NCI-H69 (cell line): Measurements from ENCODE around the gene USH2A.

Experiments
- DNase-seq: peaks from one replicate; lab custom pipeline; 2025; lab: John Stamatoyannopoulos, UW

The USH2A gene

GRCh38 chr1:215647738-215648137, 775.5 kb downstream of the USH2A start:
- no peak for DNase-seq

DNA sequence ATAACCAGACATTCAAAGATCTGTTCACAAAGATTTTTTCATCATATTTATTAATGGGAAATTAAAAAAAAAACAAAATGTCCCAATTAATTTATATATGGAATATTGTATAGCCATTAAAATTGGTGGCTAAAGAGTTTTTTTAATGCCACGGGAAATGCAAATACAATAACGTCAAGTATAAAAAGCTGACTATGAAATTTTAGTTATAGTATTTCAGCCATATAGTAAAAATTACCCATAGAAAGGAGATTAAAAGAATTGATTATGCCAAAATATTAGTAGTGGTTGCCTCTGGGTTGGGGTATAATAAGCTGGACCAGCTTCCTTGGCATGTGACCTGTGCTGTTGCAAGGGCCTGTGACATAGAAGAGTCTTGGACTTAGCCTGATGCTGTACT, 777.4 kb downstream of the USH2A start:
- DNase-seq, result no peak

GRCh38 chr1:215645182-215645581, 778.1 kb downstream of the USH2A start:
- DNase-seq, result peak; percentile 13

DNA sequence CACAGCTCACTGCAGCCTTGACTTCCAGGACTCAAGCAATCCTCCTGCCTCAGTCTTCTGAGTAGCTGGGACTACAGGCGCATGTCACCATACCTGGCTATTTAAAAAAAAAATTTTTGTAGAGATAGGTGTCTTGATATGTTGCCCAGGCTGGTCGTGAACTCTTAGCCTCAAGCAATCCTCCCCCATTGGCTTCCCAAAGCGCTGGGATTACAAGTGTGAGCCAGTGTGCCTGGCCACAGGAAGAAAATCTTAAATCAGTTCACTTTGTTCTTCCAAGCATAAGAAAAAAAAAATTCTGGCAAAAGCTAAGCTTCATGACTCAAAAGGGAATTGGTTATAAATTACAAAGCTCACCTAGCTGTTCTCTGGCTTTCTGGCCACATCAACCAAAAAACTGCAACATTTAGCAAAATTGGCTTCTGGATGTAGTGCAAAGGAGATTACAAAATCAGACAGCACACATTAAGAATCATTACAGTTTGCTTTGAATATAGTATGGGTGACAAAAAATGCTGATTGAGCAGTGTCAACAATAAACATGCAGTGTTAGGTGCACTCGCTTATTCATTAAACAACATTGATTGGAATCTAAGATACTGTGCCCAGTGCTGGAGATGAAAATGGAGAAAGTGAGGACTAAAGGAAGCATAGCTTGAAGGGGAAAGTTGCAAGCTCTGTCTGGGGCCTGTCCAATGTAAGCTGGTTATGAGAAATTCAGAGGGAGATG, 779.5 kb downstream of the USH2A start:
- no peak for DNase-seq

DNA sequence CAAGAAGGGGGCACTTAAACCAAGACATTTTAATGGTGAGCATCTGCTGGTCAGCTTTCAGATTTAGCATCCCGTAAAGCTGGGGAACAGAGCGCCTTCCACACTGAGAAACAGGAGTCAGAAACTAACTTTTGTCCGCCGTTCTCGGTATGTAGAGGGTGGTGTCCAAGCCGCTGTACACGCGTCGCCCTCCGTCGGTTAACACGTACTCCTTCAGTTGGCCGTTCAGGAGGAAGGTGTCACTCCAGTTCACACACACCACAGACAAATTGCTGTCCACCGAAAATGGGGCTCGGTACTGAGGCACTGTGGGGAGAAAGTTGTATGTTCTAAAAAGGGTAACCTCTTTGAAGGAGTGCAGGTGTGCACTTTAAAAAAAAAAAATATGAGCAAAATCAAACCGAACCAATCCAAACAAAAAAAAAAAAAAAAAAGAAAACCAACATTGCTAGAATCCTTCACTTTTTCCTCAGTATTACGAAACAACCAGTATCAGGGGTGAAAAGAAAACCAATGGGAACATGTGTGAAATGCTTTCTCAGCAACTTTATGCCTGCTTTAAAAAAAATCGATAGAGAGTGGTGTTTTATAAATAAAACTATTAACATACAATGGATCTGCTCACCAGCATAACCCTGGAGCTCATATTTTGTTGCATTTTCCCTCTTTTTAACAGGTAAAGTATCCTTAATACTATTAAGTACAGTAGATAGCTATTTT, 782.7 kb downstream of the USH2A start:
- DNase-seq, result no peak

DNA sequence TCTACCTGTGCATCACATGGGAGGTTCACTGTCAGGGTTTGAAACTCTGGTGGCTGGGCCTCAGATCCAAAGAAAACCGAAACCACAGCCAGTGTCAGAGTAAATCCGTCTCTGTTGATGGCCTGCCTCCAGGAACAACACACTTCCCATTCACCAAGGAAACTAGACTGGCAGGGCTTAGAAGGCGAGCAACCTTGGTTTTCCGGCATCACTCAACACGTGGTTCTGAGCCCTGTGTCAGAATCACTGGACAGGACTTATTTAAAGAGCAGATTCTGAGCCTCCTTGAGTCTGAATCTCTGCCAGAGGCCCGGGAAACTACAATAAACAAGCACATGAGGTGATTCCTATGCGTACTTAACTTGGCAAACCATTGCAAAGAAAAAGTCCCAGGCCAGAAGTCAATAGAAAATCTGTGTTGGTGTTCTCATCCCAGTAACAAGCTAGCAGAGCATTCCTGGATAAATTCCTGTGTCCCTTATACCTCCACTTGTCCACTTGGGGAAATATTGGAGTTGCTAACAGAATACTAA, 786.1 kb downstream of the USH2A start:
- DNase-seq, result no peak

DNA sequence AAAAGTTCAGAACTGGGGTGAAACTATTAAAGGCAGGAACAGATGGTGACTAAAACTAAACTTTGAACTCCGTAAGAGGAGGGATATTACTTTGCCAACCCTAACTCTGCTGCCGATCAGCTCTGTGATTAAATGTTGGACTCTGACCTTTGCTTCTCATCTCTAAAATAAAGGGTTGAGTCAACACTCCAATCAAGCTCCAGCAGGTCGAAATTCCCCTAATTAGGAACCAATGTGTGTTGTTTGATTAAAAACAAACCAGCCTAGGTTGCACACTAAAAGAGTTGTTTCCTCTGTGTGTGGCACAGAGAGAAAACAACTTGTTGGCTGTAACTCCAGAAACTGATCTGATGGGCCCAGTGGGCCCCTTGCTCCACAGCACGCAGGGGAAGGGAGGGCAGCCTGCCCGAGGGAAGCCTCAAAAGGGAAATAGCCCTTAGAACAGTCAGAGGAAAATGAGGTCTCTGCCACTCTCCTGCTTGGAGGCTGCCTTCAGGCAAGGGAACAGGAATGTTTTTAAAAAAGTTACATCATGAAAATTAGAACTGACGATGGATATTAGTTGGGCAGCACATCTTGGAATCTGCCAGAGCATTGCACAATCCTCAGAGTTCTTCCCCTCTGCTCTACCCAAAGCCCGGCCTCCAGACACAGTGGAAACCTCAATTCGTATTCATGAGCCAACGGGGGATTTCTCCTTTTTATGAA, 786.8 kb downstream of the USH2A start:
- peak; percentile 83 for DNase-seq

DNA sequence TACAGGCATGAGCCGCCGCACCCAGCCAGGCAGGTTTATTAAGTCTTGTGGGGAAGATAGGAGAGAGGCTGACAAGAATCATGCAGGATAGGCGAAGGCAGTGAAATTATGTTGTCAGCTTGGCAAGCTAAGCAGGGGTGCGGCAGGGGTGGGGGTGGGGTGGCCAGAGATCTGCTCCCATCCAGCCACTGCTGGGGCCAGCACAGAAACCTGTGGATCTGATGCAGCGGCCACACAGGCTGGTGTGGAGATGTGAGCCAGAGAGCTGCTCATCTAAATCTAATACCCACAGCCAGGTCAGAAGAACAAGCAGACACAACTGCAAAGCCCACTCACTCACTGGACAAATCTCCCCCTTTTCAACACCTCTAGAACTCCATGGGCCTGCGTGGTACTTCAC, 787.4 kb downstream of the USH2A start:
- peak; percentile 49 for DNase-seq

DNA sequence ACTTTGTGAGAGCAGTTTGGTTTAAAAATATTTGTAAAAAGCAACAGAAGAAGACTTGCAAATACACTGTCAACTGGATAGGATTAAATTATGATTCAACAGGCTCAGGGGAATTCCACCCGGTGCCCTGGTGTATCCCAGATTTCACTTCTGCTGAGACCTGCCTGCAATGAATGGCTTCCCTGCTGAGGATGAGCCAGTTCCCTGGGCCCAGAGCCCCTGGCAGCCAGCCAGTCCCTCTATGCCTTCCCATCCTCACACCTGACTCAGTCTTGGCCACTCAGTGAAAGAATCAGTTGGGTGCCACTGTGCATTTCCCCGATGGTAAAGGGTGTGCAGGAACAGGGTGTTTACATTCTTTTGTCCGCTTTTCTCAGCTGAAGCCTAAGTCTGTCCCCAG, 791.8 kb downstream of the USH2A start:
- peak; percentile 99 for DNase-seq

DNA sequence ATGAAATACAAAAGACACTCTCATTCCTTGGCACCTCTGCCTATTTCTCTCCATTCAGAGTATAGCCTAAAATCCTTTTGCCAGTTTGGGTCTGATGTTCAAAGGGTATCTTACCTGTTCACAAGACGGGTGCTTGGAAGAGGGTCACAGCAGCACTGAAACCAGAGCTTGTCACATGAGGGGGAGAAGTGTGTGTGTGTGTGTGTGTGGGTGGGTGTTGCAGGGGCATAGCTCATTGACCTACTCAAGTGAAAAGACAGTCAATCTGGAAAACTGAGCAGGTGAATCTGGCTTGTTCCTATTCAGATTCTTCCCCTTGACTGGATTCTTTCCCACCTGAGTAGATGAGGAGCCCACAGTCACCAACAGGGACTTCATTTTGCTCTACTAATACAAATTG, 792.2 kb downstream of the USH2A start:
- DNase-seq, result peak; percentile 80

GRCh38 chr1:215625949-215626348, 797.3 kb downstream of the USH2A start:
- DNase-seq, result no peak

DNA sequence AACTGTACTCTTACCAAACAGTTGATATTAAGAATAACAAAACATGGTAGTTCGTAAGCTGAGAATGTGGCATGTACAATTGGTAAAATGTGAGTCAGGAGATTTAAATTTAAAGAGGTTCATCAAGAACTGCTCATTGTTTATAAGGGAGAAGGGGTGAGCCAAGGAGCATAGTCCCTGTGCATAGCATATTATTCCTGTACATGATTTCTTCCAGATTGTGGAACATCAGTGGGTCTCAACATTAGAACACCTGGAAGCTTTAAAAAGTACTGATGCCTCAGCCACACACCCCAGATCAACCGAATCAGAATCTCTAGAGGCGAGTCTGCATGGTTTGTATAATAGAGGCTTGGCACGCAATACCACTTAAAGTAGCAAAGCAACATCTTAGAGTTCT, 800.1 kb downstream of the USH2A start:
- DNase-seq, result no peak

- DNase-seq, result no peak
Observed at GRCh38 chr1:215617979-215618378, 805.3 kb downstream of the USH2A start.

DNA sequence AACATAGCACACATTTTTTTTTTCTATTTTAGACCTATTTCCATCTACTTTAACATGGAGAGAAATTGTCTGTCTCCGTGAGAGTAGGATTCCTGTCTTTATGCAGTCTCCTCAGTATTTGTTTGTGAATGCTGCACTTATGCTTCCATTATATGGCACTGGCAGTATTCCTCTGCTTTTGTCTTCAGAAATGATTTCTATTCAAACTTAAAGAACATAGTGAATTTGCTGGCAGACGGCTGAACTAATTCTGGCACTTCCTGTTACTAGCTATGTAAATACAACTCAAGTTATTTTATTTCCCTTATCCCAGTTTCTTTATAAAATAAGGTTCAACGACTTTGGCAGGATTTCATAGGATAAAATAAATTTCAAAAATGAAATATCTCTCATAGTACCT, 810.9 kb downstream of the USH2A start:
- DNase-seq, result no peak

- DNase-seq, result no peak
Observed at GRCh38 chr1:215608646-215609045, 814.6 kb downstream of the USH2A start.

- DNase-seq, result no peak
Observed at GRCh38 chr1:215607412-215607811, 815.8 kb downstream of the USH2A start.

GRCh38 chr1:215606564-215607168, 816.6 kb downstream of the USH2A start:
- peak; percentile 35 for DNase-seq

DNA sequence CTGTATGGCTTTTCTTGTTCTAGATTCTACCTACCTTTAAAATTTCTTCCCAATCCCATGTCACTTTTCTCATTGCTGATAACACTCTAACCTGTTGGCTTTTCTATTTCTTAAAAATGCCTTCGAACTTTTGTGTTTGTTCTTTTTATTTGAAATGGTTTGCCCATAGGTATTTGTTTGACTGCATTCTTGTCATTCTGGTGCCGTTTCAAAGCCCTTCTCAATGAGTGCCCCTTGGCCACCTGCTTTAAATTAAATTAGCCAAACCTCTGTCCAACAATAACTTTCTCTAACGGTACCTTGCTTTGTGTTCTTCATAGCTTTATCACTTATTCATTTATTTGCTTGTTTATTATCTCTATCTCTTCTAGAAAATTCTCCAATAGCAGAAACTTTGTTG, 817.2 kb downstream of the USH2A start:
- DNase-seq, result no peak

- no peak for DNase-seq
Observed at GRCh38 chr1:215605011-215605621, 818.1 kb downstream of the USH2A start.

- DNase-seq, result no peak
Observed at GRCh38 chr1:215603319-215603718, 819.9 kb downstream of the USH2A start.

- no peak for DNase-seq
Observed at GRCh38 chr1:215601276-215601675, 822.0 kb downstream of the USH2A start.

DNA sequence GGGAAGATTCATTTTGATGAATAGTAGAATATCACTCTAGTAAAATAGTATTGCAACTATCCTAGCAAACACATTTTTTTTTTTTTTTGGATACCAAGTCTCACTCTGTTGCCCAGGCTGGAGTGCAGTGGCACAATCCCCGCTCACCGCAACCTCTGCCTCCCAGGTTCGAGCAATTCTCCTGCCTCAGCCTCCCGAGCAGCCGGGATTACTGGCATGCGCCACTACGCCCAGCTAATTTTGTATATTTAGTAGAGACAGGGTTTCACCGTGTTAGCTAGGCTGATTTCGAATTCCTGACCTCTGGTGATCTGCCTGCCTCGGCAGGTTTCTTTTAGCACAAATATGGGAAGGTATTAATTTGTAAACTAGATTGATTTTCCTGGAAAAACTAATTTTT, 822.4 kb downstream of the USH2A start:
- DNase-seq, result no peak
